HG02852 (cell line): Measurements from ENCODE around the gene STOML2.

ENCODE experiments used
- ATAC-seq: cut with Tn5 transposase; IDR thresholded peaks from one replicate; pipeline ENCODE4 v1.9.1; 2021; ENCODE audit warnings: mild to moderate bottlenecking, moderate library complexity; ENCODE audit not compliant: unreplicated experiment

Gene STOML2

GRCh38 chr9:35072461-35073278 lies 30.3 kb downstream of the STOML2 start, which contains the start of gene VCP:
Gene VCP (minus strand): TSS chr9:35072625. CDS start chr9:35072353, 272 bp downstream.
- peak; percentile 86 for ATAC-seq

DNA sequence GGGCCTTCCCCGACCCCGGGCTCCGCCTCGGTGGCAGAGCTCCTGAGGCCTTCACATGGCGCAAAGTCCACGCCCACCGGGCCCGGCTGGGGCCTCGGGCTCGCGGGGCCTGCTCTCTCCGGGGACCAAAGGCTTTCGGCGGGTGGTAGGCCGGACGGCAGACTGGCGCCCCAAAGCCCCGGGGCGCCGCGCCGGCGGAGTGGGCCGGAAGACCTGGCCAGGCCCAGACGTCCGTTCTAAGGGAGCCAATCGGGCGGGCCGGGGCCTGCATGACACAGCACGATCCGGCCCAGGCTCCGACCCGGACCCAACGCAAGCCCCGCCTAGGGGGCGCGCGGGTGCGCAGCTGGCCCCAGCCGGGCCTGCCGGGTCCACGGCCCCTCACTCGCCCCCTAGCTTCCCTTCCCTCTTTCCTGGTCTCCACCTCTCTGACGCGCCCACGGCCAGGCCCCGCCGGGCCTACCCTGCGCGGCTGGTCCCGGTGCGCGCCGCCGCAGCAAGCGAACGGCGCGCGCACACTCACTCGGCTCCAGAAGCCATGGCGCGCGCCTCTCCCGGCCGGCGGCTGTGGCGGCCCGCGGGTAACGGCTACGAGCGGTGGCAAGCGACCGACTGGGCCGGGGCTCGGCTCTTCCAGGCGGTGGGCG lies 31.0 kb downstream of the STOML2 start:
- peak; percentile 50 for ATAC-seq

- ATAC-seq: no peak
Observed at GRCh38 chr9:35070823-35071813, 31.8 kb downstream of the STOML2 start.

GRCh38 chr9:35069020-35069419 lies 33.9 kb downstream of the STOML2 start:
- no peak for ATAC-seq

DNA sequence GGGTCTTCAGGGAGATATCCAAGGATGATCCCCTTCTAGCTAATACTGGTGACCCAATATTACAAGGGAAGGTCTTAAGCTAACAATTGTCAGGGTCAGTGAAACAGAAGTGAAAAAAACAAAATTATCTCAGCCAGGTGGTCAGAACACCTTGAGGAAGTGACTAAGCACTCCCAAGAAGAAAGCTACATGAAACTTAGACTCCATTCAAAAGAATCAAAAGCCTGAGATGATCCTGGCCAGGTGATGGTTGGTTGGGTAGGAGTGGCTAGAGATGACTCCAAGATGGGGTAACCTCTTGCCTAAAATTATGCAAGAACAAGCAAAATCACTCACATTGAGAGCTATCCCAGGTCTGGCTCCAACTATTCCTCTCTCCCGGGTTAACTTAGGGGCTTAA lies 35.9 kb downstream of the STOML2 start:
- ATAC-seq: no peak

DNA sequence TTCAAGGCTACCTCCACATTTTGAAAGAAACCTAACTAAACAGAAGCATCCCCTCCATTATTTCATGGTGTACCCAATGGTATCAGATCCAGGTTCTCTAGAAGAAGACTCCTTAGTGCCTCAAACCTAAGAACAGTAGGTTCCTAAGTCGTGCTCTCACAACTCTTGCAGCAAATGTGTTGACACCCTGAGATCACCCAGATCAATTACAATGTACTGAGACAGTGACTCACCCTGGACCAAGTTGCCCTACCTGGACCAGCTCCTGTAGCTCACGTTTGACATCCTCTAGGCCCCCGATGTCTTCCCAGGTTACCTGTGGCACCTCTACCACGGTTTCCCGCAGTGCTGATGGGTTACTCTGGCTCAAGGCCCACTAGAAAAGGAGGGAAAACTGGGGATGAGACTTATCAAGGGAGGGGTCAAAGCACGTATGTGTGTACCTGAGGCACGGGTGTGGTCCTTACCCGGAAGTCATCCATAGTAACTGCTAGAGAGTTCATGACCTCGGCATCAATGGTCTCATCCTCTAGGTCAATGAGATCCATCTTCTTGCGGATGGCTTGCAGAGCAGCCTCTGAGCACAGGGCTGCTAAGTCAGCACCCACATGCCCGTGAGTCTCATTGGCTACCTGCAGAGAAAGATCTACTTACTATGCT lies 42.3 kb downstream of the STOML2 start:
- no peak for ATAC-seq

- no peak for ATAC-seq
Observed at GRCh38 chr9:35059438-35059837, 43.5 kb downstream of the STOML2 start.

DNA sequence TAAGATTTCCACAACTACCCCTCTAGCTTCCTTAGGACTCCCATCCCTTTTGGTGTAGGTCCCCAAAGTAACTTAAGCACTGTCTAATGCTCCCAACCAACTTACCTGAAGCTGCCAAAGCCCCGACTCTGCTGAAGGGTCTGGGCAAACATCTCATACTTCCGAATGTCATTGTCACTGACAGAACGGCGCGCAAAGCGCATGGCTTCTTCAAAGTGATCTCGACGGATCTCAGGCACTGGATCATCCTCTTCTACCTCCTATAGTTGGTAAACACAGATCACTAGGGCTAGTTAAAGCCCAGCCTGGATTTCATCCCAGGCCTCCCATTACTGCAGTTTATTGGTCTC lies 45.7 kb downstream of the STOML2 start:
- no peak for ATAC-seq

DNA sequence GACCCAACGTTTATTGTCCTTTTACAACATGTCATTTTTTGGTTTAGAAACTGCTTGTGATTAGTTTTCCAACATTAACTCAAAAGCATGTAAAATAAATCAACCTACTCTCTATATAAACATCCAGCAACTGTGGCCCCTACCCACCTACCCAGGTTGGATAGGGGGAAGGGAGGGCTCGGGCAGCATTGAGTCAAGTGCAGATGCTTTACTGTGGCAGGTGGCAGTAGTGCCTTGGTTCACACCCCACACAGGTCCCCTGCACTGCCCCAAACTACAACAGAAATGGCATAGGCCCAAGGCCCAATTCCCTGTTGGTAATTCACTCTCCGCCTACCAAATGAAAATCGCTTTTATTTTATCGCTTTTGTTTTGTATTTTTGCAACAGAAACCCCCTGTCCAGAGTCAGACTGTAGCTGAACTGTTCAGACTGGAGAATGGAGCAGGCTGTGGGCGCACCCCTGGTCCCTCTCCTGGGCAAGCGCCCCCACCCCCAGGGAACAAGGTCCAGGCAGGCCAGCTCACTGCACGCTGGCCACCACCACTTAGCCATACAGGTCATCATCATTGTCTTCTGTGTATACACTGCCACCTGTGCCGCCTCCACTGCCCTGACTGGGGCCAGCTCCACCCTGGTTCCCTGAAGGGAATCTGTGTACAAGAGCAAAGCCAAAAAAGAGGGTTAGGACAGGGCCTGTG lies 46.2 kb downstream of the STOML2 start:
- no peak for ATAC-seq

- no peak for ATAC-seq
Observed at GRCh38 chr9:35054871-35055644, 47.9 kb downstream of the STOML2 start.

- ATAC-seq: no peak
Observed at GRCh38 chr9:35054185-35054835, 48.6 kb downstream of the STOML2 start.

DNA sequence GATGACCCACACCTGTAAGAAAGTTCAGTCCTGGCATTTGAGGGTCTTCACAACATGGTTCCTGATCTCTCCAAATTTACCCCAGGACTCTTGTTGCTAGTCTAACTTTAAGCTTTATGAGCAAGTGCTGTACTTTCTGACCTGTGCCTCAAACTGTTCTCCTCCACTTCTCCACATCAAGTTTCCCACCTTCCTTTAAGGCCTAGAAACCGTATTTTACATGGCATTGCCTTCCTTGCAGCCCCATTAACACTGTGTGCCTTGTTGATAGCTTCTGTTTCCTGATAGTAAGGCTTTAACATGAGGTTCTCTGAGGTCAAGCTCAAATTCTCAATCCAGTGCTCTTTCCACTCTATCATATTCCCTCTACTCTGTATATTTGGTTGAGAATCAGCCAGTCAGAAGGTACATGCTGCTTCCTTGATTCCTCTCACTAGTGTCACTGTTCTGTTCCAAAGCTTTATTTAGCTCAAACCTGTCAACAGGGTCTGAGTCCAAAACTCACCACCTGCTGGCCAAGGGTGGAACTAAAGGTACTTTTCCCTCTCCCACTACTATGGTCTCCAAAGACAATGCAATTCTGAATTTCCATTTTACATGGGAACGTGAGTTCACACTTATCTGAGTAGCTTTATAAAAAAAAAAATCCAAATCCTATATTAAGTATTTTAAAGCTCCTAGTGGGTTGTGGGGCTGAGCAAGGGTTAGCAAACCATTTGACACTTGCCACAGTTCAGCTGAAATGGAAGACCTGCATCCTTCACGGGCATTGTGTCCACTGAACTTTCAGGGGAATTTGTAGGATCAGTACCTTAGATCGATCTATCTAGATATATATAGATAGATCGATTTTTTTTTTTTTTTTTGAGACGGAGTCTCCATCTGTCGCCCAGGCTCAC lies 51.6 kb downstream of the STOML2 start:
- no peak for ATAC-seq
